ENCODE measurements around the gene SPATA25.

GRCh38 chr20:45850238-45850637 is 37.2 kb downstream of the SPATA25 start:
- no peak for TF ChIP-seq CTCF (IDR thresholded peaks at IDR 0.05)
- no peak for TF ChIP-seq POLR2A (IDR thresholded peaks at IDR 0.05)
- no peak for TF ChIP-seq EP300 (IDR thresholded peaks at IDR 0.05)
- no peak for TF ChIP-seq POLR2AphosphoS5 (IDR thresholded peaks at IDR 0.05)
